Mesothelial cell of epicardium (in vitro differentiated cells): Measurements from ENCODE around the gene PKD2. TPM values are rescaled to one million over a fixed set of nuclear protein-coding genes. Genes with fewer than 3 reads are reported as not detected.

ENCODE experiments used
- DNase-seq, 2 experiments: peaks; one replicate each; pipeline ENCODE4 v3.0.0; 2021; ENCODE audit warnings: low spot score in 2 of 2; ENCODE audit not compliant: unreplicated experiment in 2 of 2
- H3K27ac Mint-ChIP-seq: 2 replicates; pipeline ENCODE4 v1.8.0; 2021; ENCODE audit warnings: mixed read lengths
- H3K27me3 Mint-ChIP-seq: 2 replicates; pipeline ENCODE4 v1.8.0; 2021; ENCODE audit warnings: low read depth, mixed read lengths
- H3K36me3 Mint-ChIP-seq: 2 replicates; pipeline ENCODE4 v1.8.0; 2021; ENCODE audit warnings: mixed read lengths
- H3K4me1 Mint-ChIP-seq: 2 replicates; pipeline ENCODE4 v1.8.0; 2021; ENCODE audit warnings: mixed read lengths
- H3K4me3 Mint-ChIP-seq: 2 replicates; pipeline ENCODE4 v1.8.0; 2021; ENCODE audit warnings: mild to moderate bottlenecking, moderate library complexity, mixed read lengths
- H3K9me3 Mint-ChIP-seq: 2 replicates; pipeline ENCODE4 v1.8.0; 2021; ENCODE audit warnings: mixed read lengths
- total RNA-seq: library from RNA; stranded (reverse); gene quantifications from 3 replicates; pipeline ENCODE4 v1.2.1, GENCODE V29; 2021
- TF ChIP-seq, protein P1 (sequence below): fragments of 200-600 bp; sonication (generic); IDR thresholded peaks from one replicate; pipeline ENCODE4 v1.5.0; 2021; ENCODE audit warnings: antibody characterized with exemption; ENCODE audit not compliant: unreplicated experiment

The PKD2 gene
- total RNA-seq, 1 donor from 2014 or later, result 65.7 TPM

DNA sequence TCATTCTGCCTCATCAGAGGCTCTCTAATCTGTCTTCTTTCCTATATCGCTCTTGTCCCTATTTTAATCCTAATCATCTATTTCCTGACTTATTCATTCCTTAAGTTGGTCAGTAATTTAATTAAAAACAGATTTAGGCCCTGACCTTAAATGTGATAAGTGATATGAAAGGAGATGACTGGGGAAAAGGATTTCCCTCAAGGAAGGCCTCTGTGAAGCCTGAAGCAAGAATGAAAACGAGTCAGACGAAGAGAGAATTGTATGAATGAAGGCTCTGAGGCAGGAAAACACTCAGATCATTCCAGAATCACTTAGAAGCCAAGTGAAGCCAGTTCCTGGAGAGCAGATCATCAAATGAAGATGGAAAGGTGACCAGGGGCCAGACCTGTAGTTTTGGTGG, 22.1 kb downstream of the PKD2 start:
- Mint-ChIP-seq H3K27me3 (no peaks in the 10 kb centered on the region), H3K4me3 (no peak overlapping the region), H3K27ac (no peak overlapping the region), H3K4me1 (peaks cover 21% of the 10 kb centered on the region), H3K36me3 (peaks cover 51% of the 10 kb centered on the region), H3K9me3 (peaks cover 10% of the 10 kb centered on the region)
- DNase-seq, result no peak
- TF ChIP-seq, protein P1, sequence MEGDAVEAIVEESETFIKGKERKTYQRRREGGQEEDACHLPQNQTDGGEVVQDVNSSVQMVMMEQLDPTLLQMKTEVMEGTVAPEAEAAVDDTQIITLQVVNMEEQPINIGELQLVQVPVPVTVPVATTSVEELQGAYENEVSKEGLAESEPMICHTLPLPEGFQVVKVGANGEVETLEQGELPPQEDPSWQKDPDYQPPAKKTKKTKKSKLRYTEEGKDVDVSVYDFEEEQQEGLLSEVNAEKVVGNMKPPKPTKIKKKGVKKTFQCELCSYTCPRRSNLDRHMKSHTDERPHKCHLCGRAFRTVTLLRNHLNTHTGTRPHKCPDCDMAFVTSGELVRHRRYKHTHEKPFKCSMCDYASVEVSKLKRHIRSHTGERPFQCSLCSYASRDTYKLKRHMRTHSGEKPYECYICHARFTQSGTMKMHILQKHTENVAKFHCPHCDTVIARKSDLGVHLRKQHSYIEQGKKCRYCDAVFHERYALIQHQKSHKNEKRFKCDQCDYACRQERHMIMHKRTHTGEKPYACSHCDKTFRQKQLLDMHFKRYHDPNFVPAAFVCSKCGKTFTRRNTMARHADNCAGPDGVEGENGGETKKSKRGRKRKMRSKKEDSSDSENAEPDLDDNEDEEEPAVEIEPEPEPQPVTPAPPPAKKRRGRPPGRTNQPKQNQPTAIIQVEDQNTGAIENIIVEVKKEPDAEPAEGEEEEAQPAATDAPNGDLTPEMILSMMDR, result no peak

DNA sequence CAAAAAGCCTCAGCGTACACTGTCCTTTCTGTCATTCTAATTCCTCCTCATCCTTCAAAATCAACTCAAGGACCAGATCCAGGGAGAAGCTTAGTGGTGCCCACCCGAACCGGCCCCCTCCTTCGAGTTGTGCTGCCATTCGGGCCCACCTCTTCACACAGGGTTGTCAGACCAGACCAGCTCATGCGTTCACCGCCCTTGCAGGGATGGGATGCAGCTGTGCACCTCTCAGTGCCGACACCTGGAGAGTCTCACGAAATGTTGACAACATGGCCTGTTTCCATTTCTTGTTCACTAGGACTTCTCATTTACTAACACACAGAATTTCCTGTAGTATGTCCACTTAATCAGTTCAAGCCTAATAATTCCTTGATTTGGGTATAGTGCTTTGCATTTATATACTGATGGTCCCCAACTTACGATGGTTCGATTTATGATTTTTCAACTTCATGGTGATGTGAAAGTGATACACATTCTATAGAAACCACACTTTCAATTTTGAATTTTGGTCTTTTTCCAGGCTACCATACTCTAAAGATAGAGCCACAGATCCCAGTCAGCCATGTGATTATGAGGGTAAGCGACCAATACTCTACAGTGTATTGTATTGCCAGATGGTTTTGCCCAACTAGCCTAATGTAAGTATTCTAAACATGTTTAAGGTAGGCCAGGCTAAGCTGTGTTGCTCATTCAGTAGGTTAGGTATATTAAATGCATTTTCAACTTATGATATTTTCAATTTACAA, 23.3 kb downstream of the PKD2 start:
- H3K4me1 Mint-ChIP-seq, result peaks cover 21% of the 10 kb centered on the region
- no peaks in the 10 kb centered on the region for H3K27me3 Mint-ChIP-seq
- no peak for DNase-seq
- H3K4me3 Mint-ChIP-seq, result no peak overlapping the region
- H3K36me3 Mint-ChIP-seq, result peaks cover 49% of the 10 kb centered on the region
- peaks cover 8% of the 10 kb centered on the region for H3K9me3 Mint-ChIP-seq
- no peak overlapping the region for H3K27ac Mint-ChIP-seq
- TF ChIP-seq, protein P1, result no peak

DNA sequence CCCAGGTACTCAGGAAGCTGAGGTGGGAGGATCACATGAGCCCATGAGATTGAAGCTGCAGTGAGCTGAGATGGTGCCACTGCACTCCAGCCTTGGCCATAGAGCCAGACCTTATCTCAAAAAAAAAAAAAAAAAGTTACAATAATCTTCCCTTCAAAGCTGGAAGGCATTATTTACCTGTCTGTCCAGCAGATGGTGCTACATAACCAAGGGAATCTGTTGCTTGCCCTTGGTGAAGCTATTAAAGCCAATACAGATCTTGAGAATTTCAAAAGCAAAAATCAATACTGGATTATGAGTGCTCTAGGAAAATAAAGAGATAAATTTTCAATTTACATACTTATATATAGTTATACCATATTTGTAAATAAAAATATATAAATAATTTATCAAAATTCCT, 25.9 kb downstream of the PKD2 start:
- Mint-ChIP-seq H3K9me3 (no peaks in the 10 kb centered on the region), H3K27ac (no peak overlapping the region), H3K4me1 (peaks cover 12% of the 10 kb centered on the region), H3K4me3 (no peak overlapping the region), H3K27me3 (no peaks in the 10 kb centered on the region), H3K36me3 (peaks cover 51% of the 10 kb centered on the region)
- no peak for DNase-seq
- TF ChIP-seq, protein P1, result peak; percentile 42

DNA sequence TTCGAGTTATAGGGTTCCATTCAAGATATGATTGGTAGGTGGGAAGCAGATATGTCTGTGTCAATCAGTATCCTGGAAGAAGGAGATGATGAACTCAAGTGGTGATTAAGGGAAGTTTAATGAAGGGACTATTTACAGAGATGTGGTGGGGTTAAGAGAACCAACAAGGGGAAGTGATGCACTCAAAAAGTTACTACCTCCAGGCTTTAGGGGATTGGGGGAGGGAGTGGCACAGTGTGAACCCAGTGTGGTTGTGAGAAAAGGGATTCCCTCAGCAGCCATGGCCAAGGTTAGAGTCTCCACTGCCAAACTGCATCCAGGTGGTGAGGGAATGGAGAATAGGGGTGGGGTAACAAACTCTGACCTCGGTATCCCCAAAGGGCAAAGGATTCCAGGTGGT, 27.9 kb downstream of the PKD2 start:
- no peak overlapping the region for H3K27ac Mint-ChIP-seq
- TF ChIP-seq, protein P1, result no peak
- no peaks in the 10 kb centered on the region for H3K27me3 Mint-ChIP-seq
- H3K4me3 Mint-ChIP-seq, result no peak overlapping the region
- H3K9me3 Mint-ChIP-seq, result no peaks in the 10 kb centered on the region
- peaks cover 50% of the 10 kb centered on the region for H3K36me3 Mint-ChIP-seq
- H3K4me1 Mint-ChIP-seq, result no peaks in the 10 kb centered on the region
- no peak for DNase-seq

DNA sequence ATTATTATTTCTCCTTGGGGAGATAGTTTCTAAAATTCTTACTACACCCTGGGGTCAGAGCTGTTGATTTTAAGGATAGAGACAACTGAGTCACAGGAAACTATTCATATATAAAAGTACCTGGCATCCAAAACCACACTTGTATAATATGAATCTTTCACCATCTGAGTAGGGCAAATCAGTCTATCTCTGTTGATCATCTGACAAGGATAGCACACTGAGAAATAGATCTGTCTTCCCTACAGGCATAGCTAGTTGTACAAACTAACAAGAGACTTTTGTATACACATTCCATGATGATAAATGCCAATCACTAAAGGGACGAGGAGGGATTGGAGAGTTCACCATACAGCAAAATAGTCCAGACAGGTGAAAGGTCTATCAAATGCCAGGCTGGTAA, 30.0 kb downstream of the PKD2 start:
- DNase-seq, result no peak

More for the DNA sequence above, 30.0 kb downstream of the PKD2 start:
- Mint-ChIP-seq H3K27me3 (no peaks in the 10 kb centered on the region), H3K27ac (no peak overlapping the region), H3K4me3 (no peak overlapping the region), H3K36me3 (peaks cover 45% of the 10 kb centered on the region), H3K4me1 (no peaks in the 10 kb centered on the region), H3K9me3 (no peaks in the 10 kb centered on the region)
- TF ChIP-seq, protein P1, result no peak
